KOPT-K1 (cell line): ENCODE measurements around the gene MAGEC1.
"Not testable (repeated sequence)": the region's sequence is repeated elsewhere in the genome, so short reads cannot be mapped to it uniquely, and the experiment has no call there.

Experiments used
- H3K27ac ChIP-seq: fragments of 200-600 bp; sonication (generic); 2 replicates; pipeline ENCODE4 v1.5.1; 2016; ENCODE audit warnings: antibody characterized with exemption, mild to moderate bottlenecking, low read depth, low read length; ENCODE audit not compliant: poor library complexity, severe bottlenecking
- H3K36me3 ChIP-seq: fragments of 200-600 bp; sonication (generic); 2 replicates; pipeline ENCODE4 v1.5.1; 2017; ENCODE audit warnings: antibody characterized with exemption, mild to moderate bottlenecking, low read length, moderate library complexity; ENCODE audit not compliant: insufficient read depth
- H3K9me3 ChIP-seq: fragments of 200-600 bp; sonication (generic); 2 replicates; pipeline ENCODE4 v1.5.1; 2017; ENCODE audit warnings: antibody characterized with exemption, low read length, mild to moderate bottlenecking; ENCODE audit not compliant: insufficient read depth, poor library complexity, severe bottlenecking

MAGEC1 gene

DNA sequence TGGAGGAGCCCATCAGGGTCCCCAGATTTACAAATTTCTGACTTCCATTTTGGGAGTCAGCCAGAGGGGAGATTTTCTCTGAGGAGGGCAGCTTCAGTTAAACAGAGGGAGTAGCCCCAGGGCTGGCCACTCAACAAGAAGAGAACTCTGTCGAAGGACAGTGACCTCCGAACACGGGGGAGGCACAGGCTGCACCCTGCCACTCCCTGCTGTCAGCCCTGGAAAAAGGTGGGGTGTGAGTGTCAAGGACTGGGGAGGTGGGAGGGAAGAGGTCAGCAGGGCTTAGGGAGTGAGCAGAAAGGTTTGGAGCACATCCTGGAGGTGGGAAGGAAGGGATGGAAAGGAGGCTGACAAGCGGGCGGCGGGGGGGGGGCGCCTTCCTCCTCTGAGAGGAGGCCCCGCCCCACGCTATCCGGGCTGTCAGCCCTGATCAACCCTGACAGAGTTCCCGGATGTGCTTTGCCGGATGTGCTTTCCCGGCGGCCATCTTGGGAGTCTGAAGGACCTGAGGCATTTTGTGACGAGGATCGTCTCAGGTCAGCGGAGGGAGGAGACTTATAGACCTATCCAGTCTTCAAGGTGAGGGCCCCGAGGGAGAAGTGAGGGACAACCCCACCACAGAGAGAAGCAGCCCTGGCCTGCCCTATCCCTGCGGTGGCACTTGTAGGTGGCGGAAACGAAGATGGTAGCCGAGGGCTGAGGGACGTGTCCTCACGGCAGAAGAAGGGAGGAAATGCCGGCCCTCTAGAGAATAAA, at the start of gene MAGEC1:
Gene MAGEC1 (plus strand): TSS at position 495 of the 756 bp plus-strand sequence. CDS start 1,179 bp downstream, outside the sequence.
- Histone ChIP-seq H3K27ac (no peak within 1 kb of the TSS), H3K36me3 (no peaks in the 10 kb centered on the region), H3K9me3 (no peaks in the 10 kb centered on the region)

DNA sequence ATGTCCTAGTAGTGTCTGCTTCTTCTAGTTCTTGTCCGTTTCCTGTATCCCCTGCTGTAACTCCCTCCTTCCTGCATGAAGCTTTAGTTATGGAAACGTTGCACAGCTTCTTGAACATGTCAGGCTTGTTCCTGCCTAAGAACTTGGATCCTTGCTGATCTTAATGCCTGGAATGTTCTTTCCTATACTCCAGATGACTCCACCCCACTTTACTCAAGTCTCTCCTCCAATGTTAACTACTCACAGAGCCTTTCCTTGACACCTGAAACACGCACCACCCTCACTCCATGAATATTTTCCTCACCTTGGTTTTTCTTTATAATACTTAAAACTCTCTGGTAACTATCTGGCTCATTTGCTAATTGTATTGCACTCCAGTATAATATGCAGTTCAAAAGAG, 46.2 kb upstream of the MAGEC1 start:
- no peaks in the 10 kb centered on the region for H3K9me3 ChIP-seq
- H3K36me3 ChIP-seq: no peaks in the 10 kb centered on the region

GRCh38 chrX:141879616-141880015, 24.1 kb upstream of the MAGEC1 start:
- H3K36me3 ChIP-seq: no peaks in the 10 kb centered on the region
- H3K27ac ChIP-seq: no peak overlapping the region
- no peaks in the 10 kb centered on the region for H3K9me3 ChIP-seq

More for the DNA sequence above, 46.2 kb upstream of the MAGEC1 start:
- no peak overlapping the region for H3K27ac ChIP-seq

DNA sequence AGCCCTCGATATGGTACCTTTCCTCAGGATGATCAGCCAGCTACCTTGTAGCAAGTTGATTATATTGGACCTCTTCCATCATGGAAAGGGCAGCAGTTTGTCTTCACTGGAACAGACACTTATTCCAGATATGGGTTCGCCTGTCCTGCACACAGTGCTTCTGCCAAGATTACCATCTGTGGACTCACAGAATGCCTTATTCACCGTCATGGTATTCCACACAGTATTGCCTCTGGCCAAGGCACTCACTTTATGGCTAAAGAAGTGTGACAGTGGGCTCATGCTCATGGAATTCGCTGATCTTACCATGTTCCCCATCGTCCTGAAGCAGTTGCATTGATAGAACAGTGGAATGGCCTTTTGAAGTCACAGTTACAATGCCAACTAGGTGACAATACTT, 14.9 kb upstream of the MAGEC1 start:
- not testable (repeated sequence) for H3K9me3 ChIP-seq, H3K36me3 ChIP-seq, H3K27ac ChIP-seq

GRCh38 chrX:141894733-141895132, 9.0 kb upstream of the MAGEC1 start:
- Histone ChIP-seq H3K27ac (no peak overlapping the region), H3K9me3 (no peaks in the 10 kb centered on the region), H3K36me3 (no peaks in the 10 kb centered on the region)

GRCh38 chrX:141897690-141898089, 6.0 kb upstream of the MAGEC1 start:
- no peaks in the 10 kb centered on the region for H3K9me3 ChIP-seq
- no peaks in the 10 kb centered on the region for H3K36me3 ChIP-seq
- H3K27ac ChIP-seq: no peak overlapping the region

- Histone ChIP-seq H3K9me3 (no peaks in the 10 kb centered on the region), H3K36me3 (no peaks in the 10 kb centered on the region), H3K27ac (no peak overlapping the region)
These were observed 1.3 kb upstream of the MAGEC1 start for GRCh38 chrX:141902366-141902765.

GRCh38 chrX:141904262-141904661, 568 bp downstream of the MAGEC1 start:
- no peak overlapping the region for H3K27ac ChIP-seq
- H3K9me3 ChIP-seq: no peaks in the 10 kb centered on the region
- no peaks in the 10 kb centered on the region for H3K36me3 ChIP-seq

- Histone ChIP-seq H3K27ac (no peak overlapping the region), H3K36me3 (no peaks in the 10 kb centered on the region), H3K9me3 (no peaks in the 10 kb centered on the region)
These were observed 14.1 kb downstream of the MAGEC1 start for GRCh38 chrX:141917801-141918200.

DNA sequence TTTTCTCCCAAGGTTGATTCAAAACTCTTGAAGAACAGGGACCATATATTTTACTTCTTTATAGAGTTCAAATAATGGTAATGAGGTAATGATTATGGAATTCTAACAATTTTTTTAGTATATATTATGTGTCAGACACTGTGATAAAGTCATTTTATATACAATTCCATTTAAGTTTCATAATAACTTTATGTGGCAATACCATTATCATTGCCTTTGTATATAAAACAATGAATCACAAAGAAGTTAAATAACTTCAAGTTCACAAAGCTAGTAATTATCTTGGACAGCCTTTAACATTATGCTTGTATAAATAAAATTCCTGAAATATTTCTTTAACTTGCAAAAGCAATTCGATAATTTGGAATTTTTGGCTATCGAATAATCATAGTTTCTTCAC, 20.6 kb downstream of the MAGEC1 start:
- Histone ChIP-seq H3K36me3 (no peaks in the 10 kb centered on the region), H3K27ac (no peak overlapping the region), H3K9me3 (no peaks in the 10 kb centered on the region)

- no peaks in the 10 kb centered on the region for H3K9me3 ChIP-seq
- H3K27ac ChIP-seq: no peak overlapping the region
- no peaks in the 10 kb centered on the region for H3K36me3 ChIP-seq
These were observed 24.7 kb downstream of the MAGEC1 start for GRCh38 chrX:141928432-141928831.

- no peak overlapping the region for H3K27ac ChIP-seq
- H3K9me3 ChIP-seq: no peaks in the 10 kb centered on the region
- no peaks in the 10 kb centered on the region for H3K36me3 ChIP-seq
These were observed 30.5 kb downstream of the MAGEC1 start for GRCh38 chrX:141934059-141934641.

GRCh38 chrX:141935645-141936044, 32.0 kb downstream of the MAGEC1 start:
- Histone ChIP-seq H3K36me3 (no peaks in the 10 kb centered on the region), H3K9me3 (no peaks in the 10 kb centered on the region), H3K27ac (no peak overlapping the region)

DNA sequence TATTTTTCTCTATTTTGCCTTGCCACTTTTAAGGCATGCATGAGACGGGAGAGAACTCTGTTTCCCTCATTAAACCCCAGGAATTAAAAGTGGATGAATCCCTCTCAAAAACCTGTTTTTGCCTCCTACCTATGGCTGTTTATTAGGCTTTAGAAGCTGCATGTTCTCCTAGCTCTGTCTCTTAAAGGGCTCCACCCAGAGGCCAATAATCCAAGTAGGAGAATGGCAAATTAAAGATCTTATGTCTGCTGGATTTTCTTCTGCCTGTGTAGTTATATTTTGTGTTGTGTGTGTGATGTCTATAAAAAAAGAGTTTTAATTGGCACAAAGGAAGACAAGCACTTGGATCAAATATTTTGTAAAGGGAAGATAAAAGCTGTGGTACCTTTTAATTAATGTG, 32.4 kb downstream of the MAGEC1 start:
- Histone ChIP-seq H3K9me3 (no peaks in the 10 kb centered on the region), H3K27ac (no peak overlapping the region), H3K36me3 (no peaks in the 10 kb centered on the region)

DNA sequence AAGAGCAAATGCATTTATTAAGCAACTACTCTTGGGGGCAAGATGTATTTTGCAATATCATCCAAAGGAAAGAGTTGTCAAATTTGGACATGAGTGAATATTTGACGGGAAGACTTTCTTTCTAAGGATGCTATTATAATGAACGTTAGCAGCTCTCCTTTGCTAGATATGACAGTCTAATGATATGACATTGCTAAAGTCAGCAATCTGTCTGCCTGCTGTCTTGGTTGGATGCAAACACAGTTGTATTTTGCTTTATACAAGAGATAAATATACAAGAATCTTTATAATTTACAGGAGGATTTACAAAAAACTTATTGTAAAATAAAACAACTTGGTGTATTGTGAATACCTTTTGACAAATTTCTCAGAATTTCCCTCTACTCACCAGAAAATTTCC, 37.5 kb downstream of the MAGEC1 start:
- H3K36me3 ChIP-seq: no peaks in the 10 kb centered on the region
- no peaks in the 10 kb centered on the region for H3K9me3 ChIP-seq
- no peak overlapping the region for H3K27ac ChIP-seq

DNA sequence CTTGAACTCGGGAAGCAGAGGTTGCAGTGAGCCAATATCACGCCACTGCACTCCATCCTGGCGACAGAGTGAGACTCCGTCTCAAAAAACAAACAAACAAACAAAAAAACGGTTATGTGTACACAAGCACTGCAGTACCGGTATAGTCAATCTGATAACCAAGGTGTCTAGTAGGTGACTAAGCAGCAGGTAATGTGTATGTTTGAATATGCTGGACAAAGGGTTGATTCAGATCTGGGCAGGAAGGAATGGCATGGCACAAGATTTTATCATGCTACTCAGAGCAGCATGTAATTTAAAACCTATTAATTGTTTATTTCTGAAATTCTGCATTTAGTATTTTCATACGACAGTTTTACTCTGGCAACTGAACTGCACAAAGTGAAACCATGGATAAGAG, 41.7 kb downstream of the MAGEC1 start:
- H3K36me3 ChIP-seq: no peaks in the 10 kb centered on the region
- no peak overlapping the region for H3K27ac ChIP-seq
- H3K9me3 ChIP-seq: no peaks in the 10 kb centered on the region
